Dedifferentiated amniotic fluid mesenchymal stem cell (primary cell): ENCODE measurements around the gene CIAO3.

Source experiments
- DNase-seq: peaks from one replicate; pipeline ENCODE4 v3.0.0-alpha.2; 2016; ENCODE audit errors: extremely low spot score

CIAO3 gene

GRCh38 chr16:710500-711075, 30.2 kb downstream of the CIAO3 start:
- no peak for DNase-seq

- no peak for DNase-seq
Observed at GRCh38 chr16:709566-710499, 31.0 kb downstream of the CIAO3 start.

- DNase-seq: no peak
Observed at GRCh38 chr16:708959-709358, 31.8 kb downstream of the CIAO3 start.

- DNase-seq: no peak
Observed at GRCh38 chr16:708019-708418, 32.8 kb downstream of the CIAO3 start.

- no peak for DNase-seq
Observed at GRCh38 chr16:707062-707538, 33.7 kb downstream of the CIAO3 start.

GRCh38 chr16:706189-707061, 34.4 kb downstream of the CIAO3 start:
- DNase-seq: no peak

GRCh38 chr16:705431-706188, 35.2 kb downstream of the CIAO3 start, which contains the start of gene FBXL16:
Gene FBXL16 (minus strand): TSS chr16:705801. CDS start chr16:697405, 8,396 bp downstream.
- DNase-seq: no peak

GRCh38 chr16:704552-705380, 36.0 kb downstream of the CIAO3 start:
- no peak for DNase-seq

GRCh38 chr16:704047-704446, 36.8 kb downstream of the CIAO3 start:
- no peak for DNase-seq

- DNase-seq: no peak
Observed at GRCh38 chr16:703406-703805, 37.4 kb downstream of the CIAO3 start.

GRCh38 chr16:702341-702740, 38.5 kb downstream of the CIAO3 start:
- no peak for DNase-seq

- DNase-seq: no peak
Observed at GRCh38 chr16:700684-701584, 39.9 kb downstream of the CIAO3 start.

GRCh38 chr16:698911-699671, 41.7 kb downstream of the CIAO3 start:
- DNase-seq: no peak

- no peak for DNase-seq
Observed at GRCh38 chr16:695355-696089, 45.3 kb downstream of the CIAO3 start.

GRCh38 chr16:694863-695354, 45.9 kb downstream of the CIAO3 start:
- DNase-seq: no peak

GRCh38 chr16:694187-694862, 46.5 kb downstream of the CIAO3 start:
- no peak for DNase-seq

- DNase-seq: no peak
Observed at GRCh38 chr16:693766-694165, 47.0 kb downstream of the CIAO3 start.
